ENCODE measurements around the gene PCSK1N. TPM values are rescaled to one million over a fixed set of nuclear protein-coding genes. Genes with fewer than 3 reads are reported as not detected.

PCSK1N gene
- total and polyA plus RNA-seq, 9 of the 15 experiments (the other 6 are each of a cell fraction or from before 2014, with no cell fraction given): 0.07 to 0.55 (median 0.54) TPM; not detected in 6

- TF ChIP-seq E2F1 (CRISPR knock-in tag; IDR thresholded peaks at IDR 0.05): peak; percentile 31; the same call in 1 of the 2 replicates
- peak; percentile 54; the same call in 1 of the 2 replicates for TF ChIP-seq ESRRA (IDR thresholded peaks at IDR 0.05; ENCODE audit: borderline replicate concordance, low read depth)
- peak; percentile 64 for TF ChIP-seq BHLHE40 (IDR thresholded peaks at IDR 0.05; ENCODE audit: low read length)
- TF ChIP-seq GTF3C2 (IDR thresholded peaks at IDR 0.05; ENCODE audit: borderline replicate concordance, extremely low read depth, insufficient read length): no peak
- peak; percentile 98 for TF ChIP-seq CREM (IDR thresholded peaks at IDR 0.05; ENCODE audit: low read depth)
- peak; percentile 20 to 25 for TF ChIP-seq E2F6 (IDR thresholded peaks at IDR 0.05; ENCODE audit: borderline replicate concordance in 1 of 2, extremely low read depth in 1 of 2, insufficient read depth in 1 of 2, insufficient read length in 1 of 2, low read depth in 1 of 2, low read length in 1 of 2, poor library complexity in 1 of 2, severe bottlenecking in 1 of 2)
- peak; percentile 38; the same call in 1 of the 2 replicates for TF ChIP-seq NFE2 (IDR thresholded peaks at IDR 0.05; ENCODE audit: low read depth)
- peak; percentile 60; the same call in 1 of the 2 replicates for TF ChIP-seq HDAC2 (IDR thresholded peaks at IDR 0.05)
- no peak for TF ChIP-seq GATAD2B (IDR thresholded peaks at IDR 0.05; ENCODE audit: borderline replicate concordance)
- TF ChIP-seq CREB3L1 (IDR thresholded peaks at IDR 0.05; ENCODE audit: borderline replicate concordance, low read depth): peak; percentile 84
- peak; percentile 34; the same call in 1 of the 2 replicates for TF ChIP-seq NFRKB (IDR thresholded peaks at IDR 0.05; ENCODE audit: low read depth)
- peak; percentile 64; the same call in 1 of the 2 replicates for TF ChIP-seq ZHX1 (conservative IDR thresholded peaks at IDR 0.05; ENCODE audit: low read length)
- peak; percentile 53; the same call in 1 of the 2 replicates for TF ChIP-seq ZBTB7A (IDR thresholded peaks at IDR 0.05; ENCODE audit: borderline replicate concordance, control insufficient read depth, low read depth, low read length)
- peak; percentile 97 for TF ChIP-seq SP1 (CRISPR knock-in tag; IDR thresholded peaks at IDR 0.05)
These were observed 33.9 kb downstream of the PCSK1N start, which contains the start of gene HDAC6 (continued) for GRCh38 chrX:48801280-48802088.

Measured in K562 (cell line).